Measurements from ENCODE around the gene FGD4.
"Not testable (repeated sequence)": the region's sequence is repeated elsewhere in the genome, so short reads cannot be mapped to it uniquely, and the experiment has no call there.

The FGD4 gene

DNA sequence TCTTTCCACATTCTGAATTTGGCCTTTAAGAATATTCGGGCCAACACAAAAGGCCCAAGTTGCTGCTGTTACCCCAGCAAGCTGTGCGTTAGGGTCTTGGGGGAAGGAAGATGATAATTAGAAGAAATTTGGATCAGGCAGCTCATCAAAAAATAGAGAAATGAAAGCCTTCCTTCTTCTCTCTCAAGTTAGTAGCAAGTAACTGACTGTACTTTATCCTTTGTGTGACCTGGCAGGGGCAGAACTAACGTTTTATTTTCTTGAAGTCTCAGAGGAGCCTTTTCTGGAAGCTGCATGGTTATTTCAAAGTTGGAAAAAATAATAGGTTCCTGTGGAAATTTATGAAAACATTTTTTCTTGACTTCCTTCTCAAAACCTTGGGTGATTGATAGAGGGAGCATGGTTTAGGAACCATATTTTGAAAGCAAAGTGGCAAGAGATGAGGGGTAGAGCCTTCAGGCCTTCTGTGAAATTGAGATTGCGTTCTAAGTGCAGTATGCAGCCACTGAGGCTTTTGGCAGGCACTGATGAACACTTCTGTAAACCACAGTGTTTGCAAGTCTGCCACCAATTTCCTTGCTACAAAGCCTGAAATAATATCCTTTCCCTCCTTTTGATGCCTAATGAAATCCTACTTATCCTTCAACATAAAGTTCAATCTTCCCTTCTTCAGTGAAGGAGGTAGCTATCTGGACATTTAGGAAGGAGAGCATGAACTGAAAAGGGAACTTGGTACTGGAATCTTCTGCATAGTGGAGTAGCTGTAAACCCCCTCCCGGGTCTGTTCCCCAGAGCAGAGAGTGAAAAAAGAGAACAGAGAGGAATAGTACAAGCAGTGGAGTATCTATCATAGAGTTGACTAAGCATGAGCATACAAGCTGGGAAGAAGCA, 123.2 kb downstream of the FGD4 start:
- DNase-seq (ENCODE audit: low spot score): no peak

GRCh38 chr12:32525802-32526201, 126.4 kb downstream of the FGD4 start:
- DNase-seq (ENCODE audit: low spot score): not testable (repeated sequence)

- DNase-seq (ENCODE audit: low spot score): not testable (repeated sequence)
These were observed 127.0 kb downstream of the FGD4 start for GRCh38 chr12:32526343-32526742.

DNA sequence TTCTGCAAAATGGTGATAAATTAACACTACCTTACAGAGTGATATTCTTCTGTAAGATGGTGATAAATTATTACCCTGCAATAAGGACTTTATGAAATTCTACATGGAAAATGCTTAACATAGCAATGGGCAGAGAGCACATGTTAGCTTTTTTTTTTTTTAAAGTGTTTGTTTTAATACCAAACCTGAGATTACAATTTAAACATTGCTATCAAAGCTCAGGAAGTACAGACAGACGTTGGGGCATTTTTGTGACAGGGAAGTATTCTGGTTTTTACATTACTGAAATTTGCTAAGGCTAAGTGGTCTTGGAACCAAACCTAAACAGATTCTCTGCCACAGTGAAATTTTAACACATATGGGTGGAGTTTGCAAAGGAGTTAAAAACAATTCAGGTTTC, 133.1 kb downstream of the FGD4 start:
- DNase-seq (ENCODE audit: low spot score): no peak

DNA sequence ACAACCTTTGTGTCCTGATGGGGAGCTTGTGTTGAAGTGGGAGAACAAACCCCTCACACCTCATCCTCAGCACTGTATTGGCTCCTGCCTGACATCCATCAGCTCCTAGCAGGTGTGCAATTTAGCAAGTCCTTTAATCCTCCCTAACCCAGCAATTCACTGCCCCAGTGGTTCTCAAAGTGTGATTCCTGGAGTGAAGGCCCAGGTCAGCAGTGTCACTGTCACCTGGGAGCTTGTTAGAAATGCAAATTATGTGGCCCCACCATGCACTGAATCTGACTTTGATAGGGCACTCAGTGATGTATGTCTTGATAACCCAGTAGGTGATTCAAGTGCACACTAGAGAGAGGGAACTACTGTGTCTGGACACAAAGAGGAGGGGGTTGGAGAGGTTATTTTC, 133.6 kb downstream of the FGD4 start:
- DNase-seq (ENCODE audit: low spot score): no peak

GRCh38 chr12:32533506-32533905, 134.1 kb downstream of the FGD4 start:
- not testable (repeated sequence) for DNase-seq (ENCODE audit: low spot score)

GRCh38 chr12:32533971-32534590, 134.7 kb downstream of the FGD4 start:
- DNase-seq (ENCODE audit: low spot score): peak; percentile 42

DNA sequence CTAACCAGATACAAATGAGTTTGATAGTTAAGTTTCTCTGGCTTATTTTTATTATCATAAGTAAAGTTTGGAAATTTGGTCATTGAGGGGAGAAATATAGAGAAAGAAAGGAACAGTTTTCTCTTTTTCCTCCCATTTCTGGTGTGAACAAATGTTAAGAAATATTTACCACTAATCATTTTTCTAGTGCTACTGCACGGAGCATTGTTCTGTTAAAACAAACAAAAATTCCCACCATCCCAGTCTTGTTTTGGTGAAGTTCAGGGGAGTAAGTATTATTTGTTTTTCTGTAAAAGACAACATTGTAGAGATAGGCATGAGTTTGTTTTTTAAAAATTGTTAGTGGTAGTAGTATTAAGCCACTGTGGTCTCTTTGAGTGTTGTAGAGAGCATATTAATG, 135.3 kb downstream of the FGD4 start:
- peak; percentile 10 for DNase-seq (ENCODE audit: low spot score)

- peak; percentile 58 for DNase-seq (ENCODE audit: low spot score)
These were observed 136.1 kb downstream of the FGD4 start for GRCh38 chr12:32535288-32535999.

GRCh38 chr12:32536000-32536345, 136.6 kb downstream of the FGD4 start:
- no peak for DNase-seq (ENCODE audit: low spot score)

GRCh38 chr12:32541754-32542374, 142.5 kb downstream of the FGD4 start:
- DNase-seq (ENCODE audit: low spot score): no peak

- DNase-seq (ENCODE audit: low spot score): no peak
These were observed 143.3 kb downstream of the FGD4 start for GRCh38 chr12:32542428-32543229.

- no peak for DNase-seq (ENCODE audit: low spot score)
These were observed 145.5 kb downstream of the FGD4 start for GRCh38 chr12:32544893-32545292.

- DNase-seq (ENCODE audit: low spot score): no peak
These were observed 146.1 kb downstream of the FGD4 start for GRCh38 chr12:32545413-32545980.

- no peak for DNase-seq (ENCODE audit: low spot score)
These were observed 146.9 kb downstream of the FGD4 start for GRCh38 chr12:32546272-32546671.

DNA sequence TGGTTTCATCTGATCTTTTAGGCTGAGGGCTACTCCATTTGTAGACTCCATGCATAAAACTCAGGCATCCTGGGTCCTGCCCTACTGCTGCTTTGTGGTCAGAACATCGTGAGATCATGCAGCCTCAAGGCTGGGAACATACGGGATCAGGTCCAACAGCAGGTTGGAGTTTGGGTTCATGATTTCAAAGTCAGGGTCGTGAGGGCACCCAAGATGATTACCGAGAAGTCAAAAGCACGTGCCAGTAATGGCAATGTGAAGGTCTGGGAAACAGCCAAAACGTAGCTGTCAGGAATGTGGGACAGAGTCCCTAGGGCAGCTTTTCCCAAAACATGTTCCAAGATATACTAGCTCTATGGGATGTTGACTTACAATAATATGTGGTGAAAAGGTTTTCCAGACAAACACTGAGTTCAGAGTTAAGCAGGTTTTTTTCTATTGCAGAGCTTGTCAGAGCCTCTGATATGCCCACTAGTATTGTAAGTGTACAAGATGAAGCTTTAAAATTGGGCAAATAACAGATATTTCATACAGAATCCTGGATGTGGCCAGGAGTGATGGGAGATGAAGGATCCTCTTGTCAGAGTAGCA, 149.4 kb downstream of the FGD4 start:
- no peak for DNase-seq (ENCODE audit: low spot score)

DNA sequence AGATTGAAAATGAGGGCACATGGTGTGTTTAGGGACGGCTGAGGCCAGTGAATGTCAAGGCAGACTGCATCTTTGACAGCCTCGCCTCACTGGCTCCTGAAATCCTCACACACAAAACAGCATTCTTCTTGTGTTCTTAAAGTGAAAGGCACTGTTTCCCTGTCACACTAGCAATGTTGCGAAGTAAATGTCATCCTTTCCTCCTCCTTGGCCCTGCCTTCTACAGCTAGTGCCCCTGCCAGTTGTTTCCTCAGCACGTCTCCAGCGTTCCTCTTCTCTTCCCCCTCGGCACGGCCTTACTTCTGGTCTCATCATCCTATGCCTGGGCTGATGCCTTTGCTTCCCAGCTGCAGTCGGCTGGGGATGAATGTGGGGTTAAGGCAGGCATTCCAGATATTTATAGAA, 150.3 kb downstream of the FGD4 start:
- DNase-seq (ENCODE audit: low spot score): no peak

DNA sequence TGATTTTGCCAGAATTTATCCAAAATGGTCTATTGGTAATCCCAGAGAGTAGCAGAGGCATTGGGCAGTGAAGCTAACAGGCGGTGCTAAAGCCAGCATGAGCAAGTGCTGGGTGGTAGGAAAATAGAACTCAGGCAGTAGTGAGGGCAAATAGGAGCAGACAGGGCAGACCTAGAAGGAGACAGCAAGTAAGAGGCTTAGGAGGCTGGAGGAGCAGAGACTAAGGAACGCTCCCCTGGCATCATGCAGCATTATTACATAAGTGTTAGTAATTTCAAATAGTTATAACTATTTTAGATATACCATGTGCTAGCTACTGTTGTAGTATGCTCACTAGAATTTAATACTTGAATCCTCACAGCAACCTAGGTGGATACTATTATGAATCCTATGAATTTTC, 151.7 kb downstream of the FGD4 start:
- no peak for DNase-seq (ENCODE audit: low spot score)

DNA sequence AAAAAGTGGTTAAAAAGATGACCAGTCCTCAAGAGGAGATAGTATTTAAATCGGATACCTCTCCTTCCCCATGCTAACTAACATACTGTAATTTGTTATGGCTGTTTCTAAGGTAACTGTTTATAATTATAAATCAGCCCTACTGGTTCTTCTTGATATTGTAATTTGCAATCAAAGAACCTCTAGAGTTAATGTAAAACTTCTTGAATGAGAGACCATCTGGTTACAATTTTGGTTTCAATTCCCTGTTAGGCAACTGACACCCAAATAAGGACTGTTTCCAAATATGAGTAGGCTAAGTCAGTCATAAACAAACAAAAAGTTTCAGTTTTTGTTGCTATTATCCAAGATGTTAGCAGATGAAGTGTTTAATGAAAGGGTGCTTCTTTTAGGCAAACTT, 159.5 kb downstream of the FGD4 start:
- DNase-seq (ENCODE audit: low spot score): no peak

DNA sequence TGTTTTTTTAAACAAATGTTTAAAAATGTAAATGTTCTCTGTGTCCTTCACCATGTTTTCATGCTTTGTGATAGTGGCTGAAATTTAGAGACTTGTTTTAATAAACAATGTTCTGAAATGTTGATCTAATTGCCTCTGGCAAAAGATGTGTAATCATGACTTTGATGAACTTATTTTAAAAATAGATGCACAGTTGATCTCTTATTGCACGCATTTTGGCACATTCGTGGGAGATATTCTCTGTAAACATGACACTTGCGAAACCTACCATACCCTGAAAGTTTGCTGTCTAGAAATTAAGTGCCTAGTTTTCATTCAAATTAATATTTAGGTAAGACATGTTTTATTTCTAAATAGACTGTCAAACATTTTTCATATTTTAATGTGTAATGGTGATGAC, 160.1 kb downstream of the FGD4 start:
- no peak for DNase-seq (ENCODE audit: low spot score)

DNA sequence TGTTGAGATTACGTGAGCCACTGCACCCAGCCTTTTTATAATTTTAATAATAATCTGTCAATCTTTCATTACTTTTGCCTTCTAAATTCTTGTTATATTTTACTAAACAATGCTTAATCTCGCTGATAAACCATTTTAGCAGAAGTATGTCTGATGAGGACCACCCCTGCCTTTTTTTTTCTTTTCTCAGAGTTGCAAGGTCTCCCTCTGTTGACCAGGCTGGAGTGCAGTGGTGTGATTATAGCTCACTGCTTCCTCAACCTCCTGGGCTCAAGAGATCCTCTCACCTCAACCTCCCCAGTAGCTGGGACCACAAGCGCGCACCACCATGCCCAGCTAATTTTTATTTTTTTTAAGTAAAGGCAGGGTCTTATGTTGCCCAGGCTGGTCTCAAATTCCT, 161.2 kb downstream of the FGD4 start:
- DNase-seq (ENCODE audit: low spot score): no peak
